NCI-H2227 (cell line): ENCODE data around the gene B4GALT1.
"Not testable (repeated sequence)": the region's sequence is repeated elsewhere in the genome, so short reads cannot be mapped to it uniquely, and the experiment has no call there.

Source experiments
- DNase-seq: peaks from one replicate; lab custom pipeline; 2025; ENCODE audit not compliant: unreplicated experiment; lab: John Stamatoyannopoulos, UW

Gene B4GALT1

DNA sequence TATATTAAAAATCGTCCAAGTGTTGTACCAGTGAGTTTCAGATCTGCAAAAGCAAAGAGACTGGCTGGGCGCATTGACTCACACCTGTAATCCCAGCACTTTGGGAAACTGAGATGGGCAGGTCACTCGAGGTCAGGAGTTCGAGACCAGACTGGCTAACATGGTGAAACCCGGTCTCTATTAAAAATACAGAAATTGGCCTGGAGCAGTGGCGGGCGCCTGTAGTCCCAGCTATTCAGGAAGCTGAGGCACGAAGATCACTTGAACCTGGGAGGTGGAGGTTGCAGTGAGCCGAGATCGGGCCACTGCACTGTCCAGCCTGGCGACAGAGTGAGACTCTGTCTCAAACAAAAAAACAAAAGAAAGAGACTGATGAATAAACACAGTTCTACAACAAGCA is 18.3 kb upstream of the B4GALT1 start:
- no peak for DNase-seq

DNA sequence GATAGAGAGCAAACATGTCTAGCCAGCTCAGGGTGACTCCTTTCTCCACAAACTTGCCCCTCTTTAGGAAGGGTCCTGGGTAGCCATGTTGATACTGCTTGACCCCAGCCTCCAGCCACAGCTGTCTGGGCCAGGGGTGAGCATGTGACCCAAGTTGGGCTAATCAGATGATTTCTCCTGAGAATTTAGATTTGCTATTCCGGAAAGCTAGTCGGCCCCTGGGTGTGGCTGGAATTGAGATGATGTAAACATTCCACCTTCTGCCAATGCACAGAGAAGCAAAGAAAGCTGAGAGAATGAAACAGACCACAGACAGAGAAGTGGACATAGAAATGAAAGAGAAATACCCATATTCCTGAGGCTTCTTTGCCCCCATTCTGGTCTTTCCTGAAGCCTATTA is 17.8 kb upstream of the B4GALT1 start:
- DNase-seq, result no peak

DNA sequence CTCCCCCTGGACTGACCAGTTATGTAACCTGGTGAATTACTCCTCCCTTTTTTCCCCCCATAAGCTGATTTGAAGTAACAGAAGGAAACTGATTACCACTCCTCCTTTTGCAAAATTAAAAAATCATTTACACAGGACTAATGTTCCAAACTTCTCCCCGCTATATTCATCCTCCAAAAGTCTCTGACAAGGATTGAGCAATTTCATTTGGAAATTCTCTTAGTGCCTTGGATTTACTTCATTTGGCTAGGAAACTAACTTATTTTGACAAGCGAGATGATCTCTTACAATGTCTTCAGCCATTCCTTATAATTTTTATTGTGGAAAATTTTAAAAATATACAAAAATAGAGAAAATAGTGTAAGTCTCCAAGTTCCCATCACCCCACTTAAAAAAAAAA is 15.4 kb upstream of the B4GALT1 start:
- DNase-seq, result no peak

DNA sequence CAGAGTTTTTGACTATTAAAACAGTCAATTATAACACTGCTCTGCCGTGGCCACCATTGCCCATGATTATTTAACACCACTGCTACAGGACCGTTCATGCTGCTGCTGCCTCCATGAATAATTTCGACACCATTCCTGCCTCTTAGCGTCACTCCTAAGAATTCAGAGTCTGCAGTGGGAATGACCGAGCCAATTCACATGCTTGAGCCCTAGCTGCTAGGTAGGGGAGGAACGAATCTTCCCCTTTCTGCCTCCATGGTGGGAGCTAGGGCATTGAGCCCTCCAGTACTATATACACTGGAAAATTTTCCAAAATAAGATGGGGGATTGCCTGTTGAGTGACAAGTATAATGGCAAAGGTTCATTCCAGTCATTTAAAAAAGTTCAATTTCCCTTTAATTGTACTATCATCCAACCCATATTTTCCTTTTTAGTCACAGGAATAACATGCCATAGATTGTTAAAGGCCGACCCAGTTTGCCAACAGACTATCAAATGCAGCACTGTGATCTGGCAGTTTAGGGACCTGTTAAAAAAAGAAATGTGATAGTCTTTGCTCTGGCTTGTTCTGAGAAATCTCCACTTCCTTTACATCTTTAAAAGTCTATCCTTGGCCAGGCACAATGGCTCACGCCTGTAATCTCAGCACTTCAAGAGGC is 13.5 kb upstream of the B4GALT1 start:
- no peak for DNase-seq

DNA sequence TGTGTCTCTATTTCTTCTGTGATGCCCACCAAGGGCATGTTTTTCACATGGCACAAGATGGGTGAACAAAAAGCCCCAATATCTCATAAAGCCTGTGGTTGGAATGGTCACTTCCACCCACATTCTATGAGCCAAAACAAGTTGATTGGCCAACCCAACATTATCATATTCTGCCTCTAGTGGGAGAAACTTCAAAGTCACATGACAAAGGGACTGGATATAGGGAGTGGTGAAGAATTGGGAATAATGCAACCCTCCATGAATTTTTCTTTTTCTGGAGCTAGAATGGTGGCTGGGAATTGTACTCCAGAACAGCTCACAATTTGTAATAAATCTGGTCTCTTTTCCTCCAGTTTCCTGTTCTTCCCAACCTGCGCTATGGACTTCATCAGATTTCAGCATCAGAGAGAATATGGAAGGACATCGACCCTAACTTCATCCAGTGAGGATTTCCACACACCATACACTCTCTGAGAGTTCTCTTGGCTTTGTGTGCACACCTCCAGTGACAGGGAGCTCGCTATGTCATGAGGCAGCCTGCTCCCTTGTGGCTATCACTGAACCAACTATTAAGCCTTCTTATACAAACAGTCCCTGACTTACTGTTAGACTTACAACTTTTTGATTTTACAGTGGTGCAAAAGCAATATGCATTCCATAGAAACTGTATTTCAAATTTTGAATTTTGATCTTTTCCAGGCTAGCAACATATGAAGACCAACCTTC is 12.0 kb upstream of the B4GALT1 start:
- DNase-seq, result no peak

DNA sequence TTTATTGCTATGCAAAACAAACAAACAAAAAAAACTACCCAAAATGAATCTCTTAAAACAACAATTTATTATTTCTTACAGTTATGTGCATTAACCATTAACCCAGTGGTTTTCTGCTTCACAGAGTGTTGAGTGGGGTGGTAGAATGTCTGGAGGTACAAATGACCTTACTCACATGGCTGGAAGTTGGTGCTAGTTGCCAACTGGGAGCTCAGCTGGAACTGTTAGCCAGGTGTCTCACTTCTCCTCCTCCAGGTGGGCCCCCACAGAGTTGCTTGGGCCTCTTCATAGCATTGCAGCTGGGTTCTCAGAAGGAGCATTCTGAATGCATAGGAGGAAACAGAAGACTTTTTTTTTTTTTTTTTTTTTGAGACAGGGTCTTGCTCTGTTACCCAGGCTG is 10.5 kb upstream of the B4GALT1 start:
- DNase-seq, result no peak

DNA sequence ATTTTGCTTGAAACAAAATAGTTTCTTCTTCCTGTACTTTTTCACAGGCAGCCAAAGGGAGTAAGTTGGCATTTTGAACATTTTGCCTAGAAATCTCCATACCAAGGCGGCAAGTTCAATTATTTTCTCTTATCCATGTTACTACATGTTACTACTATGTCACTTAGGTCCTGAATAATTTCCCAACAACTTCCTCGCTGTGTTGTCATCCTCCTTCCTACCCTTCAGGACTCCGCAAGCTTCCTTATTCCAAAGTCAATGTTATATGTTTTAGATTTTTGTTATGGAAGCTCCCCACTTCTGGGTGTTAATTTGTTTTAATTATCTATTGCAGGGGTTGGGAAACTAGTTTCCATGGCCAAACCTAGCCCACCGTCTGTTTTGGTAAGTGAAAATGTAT is 9.9 kb upstream of the B4GALT1 start:
- no peak for DNase-seq

DNA sequence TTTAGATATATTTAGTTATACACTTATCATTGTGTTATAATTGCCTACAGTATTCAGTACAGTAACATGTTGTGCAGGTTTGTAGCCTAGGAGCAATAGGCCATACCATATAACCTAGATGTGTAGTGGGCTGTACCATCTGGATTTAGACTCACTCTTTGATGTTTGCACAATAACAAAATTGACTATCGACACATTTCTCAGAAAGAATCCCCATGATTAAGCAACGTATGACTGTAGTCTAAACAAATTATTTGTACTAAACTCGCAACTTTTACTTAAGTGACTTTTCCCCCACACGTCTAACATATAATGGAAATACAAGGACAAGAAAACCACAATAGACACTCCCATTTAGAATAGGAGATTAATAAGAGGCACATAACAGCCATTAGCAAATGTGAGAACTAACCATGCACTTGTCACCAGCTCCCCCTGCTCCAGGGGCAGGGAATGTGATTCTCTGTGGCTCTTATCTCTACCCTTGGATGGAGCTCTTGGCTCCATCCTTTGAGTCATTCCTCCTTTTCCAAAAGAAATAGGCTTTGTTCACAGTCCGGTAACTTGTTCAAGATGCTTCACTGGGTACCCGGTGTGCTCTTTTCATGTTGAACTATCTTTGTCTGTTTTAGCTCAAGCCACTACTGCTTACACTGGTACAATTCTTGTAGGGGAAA is 8.7 kb upstream of the B4GALT1 start:
- DNase-seq, result no peak

DNA sequence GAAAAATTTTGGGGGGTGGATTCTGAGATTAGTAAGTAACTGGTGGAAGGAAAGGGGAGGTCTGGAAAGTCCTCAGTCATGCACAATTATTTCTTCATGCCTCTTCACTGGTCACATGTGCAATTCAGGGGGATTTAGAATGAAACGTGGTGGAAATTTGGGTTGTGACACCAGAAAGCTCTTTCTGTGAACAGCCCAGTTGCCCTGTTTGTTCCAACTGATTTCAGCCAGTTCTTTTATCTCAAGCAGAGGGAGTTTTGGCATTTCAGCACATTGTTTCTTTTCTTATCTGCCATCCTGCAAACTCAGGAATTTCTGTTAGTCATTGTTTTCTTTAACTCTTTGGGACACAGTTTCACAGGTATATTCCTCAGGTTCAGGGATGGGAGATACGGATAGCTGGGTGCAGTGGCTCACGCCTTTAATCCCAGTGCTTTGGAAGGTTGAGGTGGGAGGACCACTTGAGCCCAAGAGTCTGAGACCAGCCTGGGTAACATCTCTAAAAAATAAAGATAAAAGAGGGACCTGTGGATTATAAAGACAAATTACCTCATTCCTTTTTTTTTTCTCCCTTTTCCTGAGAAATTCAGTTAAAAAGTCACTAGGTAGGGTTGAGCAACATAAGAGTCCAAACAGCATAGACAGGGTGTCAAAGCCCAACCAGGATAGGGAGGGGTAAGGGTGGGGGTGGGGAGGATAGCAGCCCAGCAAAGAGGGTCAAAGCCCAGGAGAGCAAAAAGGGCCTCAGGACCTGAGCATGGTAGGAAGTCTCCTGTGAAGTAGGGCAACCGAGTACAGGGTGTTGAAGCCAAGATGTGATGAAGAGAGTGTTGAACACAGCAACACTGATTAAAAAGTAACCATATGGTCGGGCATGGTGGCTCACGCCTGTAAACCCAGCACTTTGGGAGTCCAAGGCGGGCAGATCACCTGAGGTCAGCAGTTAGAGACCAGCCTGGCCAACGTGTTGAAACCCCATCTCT is 5.4 kb upstream of the B4GALT1 start:
- no peak for DNase-seq

DNA sequence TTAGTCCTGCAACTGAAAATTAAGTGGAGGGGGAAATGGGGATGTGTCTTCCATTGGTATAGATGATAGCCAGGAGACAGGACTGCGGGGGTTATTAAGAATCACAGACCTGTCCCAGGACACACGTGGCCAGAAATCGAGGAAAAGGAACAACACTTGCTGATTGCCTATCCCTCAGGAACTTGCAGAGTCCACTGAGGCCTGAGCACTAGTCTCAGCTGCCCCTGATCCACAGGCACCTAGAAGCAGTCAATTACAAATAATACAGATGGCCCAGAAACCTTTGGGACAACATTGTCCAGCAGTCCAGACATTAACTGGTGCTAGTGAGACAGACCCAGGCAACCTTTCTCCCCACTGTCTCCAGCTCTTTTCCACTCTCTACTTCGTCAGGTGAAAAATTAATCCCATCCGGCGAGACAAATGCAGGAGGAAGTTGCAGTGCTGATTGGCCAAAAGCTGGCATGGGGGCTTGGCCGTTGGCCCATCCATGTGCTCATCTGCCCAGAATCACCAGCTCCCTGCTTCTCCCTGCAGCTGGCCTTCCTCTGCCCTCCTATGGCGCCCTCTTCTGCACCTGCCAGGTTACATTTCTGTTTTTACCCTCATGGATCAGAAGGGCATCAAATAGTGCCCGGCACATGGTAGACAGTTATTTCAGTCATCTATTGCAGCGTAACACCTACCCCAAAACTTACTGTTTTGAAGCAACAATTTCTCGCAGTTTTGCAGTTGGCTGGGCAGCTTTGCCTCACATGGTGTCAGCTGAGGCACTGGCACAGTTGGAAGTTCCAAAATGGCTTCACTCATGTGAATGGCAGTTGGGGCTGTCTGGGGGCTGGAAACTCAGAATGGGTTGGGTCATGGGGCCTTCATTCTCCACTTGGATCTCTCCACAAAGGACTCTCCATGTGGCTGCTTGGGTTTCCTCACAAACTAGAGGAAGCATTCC is 3.6 kb upstream of the B4GALT1 start:
- no peak for DNase-seq

DNA sequence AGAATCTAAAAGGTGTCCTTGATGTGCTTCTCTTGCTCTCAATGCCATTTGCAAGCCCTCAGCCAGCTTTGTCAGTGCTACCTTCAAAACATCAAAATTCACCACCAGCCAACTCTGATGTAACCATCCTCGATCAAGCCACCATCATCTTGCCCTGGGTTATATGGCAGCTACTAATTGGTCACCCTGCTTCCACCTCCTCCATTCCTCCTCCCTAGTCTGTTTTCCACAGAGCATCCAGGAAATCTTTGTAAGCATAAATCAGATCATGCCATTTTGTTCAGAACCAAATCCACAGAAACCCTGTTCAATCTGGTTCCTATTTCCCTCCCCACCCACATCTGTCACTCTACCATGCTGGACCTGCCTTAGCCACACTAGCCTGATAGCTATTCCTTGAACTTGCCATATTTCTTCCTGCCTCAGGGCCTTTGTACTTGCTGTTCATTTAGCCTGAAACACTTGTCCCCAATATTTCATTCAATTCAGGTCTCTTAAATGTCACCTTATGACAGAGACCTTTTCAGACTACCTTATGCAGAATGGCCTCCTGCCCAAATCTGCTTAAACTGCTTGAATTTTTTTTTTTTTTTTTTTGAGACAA is 1.9 kb upstream of the B4GALT1 start:
- DNase-seq, result no peak

DNA sequence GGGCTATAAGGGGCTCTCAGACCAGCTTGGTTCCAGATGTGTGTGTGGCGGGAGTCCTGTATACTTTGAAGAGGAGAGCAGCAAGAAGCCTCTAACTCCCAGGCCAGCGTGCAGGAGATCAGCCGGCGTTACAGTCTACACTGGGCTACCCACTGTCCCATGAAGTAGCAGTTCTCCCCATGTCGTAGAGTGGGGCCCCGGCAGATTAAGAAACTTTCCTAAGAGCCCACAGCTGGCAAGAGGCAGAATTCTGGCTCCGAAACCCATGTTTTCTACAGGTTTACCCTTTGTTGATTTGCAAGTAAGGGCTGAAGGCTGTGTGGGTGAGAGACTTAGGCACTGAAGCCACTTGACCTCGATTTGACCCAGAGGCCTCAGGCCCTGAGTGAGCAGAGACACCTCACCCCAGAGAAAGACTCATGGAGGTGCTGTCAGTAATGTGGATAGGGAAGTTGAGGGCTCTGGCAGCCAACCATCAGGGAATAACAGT is 881 bp upstream of the B4GALT1 start:
- DNase-seq, result no peak

DNA sequence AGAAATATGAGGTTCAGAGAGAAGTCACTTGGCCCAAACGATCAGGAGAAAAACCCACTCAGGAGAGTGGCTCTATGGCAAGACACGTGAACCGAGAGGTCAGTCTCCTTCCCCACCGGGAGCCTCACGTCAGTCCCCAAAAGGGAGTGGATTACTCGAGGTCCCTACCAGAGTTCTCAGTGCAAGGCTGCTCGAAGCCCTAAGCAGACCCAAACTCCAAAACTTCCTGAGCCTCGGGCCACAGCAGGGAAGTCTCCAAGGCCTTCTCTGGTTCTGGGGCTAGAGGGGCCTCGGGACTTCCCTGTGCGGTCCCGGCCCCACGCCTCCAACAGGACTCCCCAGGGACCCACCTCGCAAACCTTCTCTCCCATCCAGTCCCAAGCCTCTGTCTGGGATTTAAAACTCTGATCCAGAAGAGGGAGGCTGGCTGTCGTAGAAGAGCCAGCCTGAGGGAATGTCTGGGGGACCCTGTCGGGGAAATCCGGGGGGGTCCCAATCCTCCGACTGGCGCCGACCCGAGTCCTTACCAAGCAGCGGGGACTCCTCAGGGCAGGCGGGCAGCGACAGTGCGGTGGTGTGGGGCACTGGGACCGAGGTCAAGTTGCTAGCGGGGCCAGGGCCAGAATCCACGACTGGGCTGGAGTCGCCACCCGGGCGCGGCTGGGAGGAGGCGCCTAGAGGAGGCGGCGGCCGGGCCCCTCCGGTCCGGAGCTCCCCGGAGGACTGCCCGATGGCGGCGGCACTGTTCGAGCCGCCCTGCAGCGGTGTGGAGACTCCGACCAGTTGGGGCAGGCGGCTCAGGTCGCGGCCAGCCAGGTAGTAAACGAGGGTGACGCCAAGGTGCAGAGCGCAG is 679 bp downstream of the B4GALT1 start:
- no peak for DNase-seq

DNA sequence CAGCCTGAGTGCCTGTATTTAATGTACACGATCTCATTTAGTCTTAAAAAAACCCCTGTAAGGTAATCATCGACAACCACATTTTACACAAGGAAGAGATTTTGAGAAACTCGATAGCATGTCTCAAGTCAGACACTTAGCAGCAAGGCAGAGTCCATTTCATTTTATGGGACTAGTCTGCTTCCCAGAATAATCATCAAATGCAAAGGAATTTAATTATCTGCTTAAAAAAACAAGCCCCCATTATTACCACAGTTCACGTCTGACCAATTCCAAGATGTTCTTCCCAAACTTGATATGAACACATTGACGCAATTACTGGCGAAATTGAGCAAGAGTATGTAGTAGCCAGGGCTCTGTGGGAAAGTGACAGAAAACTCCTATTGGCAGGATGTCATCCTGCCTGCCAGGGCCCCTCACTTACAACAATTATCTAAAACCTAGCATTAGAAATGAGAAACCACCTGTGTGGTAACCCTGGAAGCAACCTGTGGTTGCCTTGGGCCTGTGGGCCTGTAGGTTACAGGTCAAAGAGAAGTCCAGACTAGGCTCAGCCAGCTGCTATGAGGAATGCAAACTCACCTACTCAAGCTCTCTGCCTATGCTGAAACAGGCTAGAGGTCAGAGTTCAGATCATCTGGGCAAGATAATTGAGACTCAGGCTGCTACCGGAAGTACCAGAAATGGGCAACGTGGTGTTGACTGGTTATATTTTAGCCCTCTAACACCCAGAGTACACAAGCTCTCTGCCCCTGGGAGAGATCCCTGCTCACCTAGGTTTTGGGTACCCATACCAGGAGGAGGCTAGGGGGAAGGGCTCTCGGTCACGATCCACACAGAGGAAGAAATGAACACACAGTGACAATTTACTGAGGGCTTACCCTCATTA is 1.6 kb downstream of the B4GALT1 start:
- peak; percentile 12 for DNase-seq

DNA sequence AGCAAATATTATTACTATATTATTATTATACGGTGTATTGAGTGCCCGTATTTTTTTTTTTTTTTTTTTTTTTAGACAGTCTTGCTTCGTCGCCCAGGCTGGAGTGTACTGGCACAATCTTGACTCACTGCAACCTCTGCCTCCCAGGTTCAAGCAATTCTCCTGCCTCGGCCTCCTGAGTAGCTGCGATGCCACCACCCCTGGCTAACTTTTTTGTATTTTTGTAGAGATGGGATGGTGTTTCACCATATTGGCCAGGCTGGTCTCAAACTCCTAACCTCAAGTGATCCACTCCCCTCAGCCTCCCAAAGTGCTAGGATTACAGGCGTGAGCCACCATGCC is 2.2 kb downstream of the B4GALT1 start:
- not testable (repeated sequence) for DNase-seq

DNA sequence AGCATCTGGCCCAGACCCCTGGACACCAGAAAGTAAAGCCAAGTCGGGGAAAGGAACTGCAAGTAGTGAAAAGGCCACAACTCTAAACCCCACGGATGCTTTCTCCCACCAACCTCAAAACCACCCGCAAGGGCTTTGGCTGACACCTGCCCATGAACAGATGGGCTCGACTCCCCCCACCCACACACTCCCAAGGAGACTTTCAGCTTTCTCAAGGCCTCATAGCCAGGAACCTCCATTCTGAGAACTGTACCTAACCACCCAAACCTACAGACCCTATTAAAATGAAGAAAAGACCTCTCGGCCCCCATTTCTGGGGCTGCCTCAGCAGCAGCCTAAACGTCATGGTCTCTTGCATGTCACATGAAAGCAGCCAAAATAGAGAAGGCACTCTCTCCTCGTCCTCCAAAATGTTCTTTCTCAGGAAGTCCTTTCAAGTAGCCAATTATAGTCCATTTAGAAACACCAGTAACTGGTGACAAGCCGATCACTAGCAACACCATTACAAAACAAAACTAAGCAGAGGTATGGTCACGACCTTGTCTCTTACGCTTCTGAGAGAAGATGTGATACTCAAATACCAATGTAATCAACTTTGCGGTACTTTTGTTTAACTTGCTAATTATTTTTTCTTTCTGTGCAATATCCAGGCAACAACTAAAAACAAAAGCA is 2.9 kb downstream of the B4GALT1 start:
- no peak for DNase-seq
